Stimulated activated CD8-positive, alpha-beta memory T cell treated with anti-CD3 and anti-CD28 coated beads, Interleukin-4, amount 100 ng/mL, for 4 hours (primary cell): ENCODE data around the gene SLC2A4.

ENCODE experiments used
- DNase-seq, 2 donors: peaks; one replicate each; pipeline ENCODE4 v3.0.0-alpha.2; 2020; ENCODE audit warnings: low read depth in 2 of 2, low spot score in 1 of 2

SLC2A4 gene

DNA sequence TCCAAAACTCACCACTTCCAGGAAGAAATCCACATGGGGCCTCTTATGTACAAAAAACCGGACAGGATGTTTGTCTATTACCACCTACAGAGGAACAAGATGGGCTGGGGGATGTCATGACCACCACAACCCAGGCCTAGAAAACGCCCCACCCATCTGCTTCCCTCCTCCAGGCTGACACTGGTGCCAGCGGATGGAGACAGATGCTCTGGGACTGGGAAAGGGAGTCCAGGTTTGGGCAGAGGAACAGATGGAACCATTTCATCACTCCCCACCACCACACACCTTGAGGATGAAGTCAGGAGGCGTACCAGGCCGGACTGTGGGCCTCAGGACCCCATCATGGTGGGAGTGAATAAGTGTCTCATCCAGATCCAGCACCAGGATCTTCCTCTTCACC, 34.7 kb upstream of the SLC2A4 start:
- no peak for DNase-seq

GRCh38 chr17:7248796-7249195, 32.7 kb upstream of the SLC2A4 start:
- no peak for DNase-seq

- DNase-seq: no peak
Observed at GRCh38 chr17:7249214-7249613, 32.3 kb upstream of the SLC2A4 start.

GRCh38 chr17:7249830-7250229, 31.7 kb upstream of the SLC2A4 start:
- DNase-seq: no peak

DNA sequence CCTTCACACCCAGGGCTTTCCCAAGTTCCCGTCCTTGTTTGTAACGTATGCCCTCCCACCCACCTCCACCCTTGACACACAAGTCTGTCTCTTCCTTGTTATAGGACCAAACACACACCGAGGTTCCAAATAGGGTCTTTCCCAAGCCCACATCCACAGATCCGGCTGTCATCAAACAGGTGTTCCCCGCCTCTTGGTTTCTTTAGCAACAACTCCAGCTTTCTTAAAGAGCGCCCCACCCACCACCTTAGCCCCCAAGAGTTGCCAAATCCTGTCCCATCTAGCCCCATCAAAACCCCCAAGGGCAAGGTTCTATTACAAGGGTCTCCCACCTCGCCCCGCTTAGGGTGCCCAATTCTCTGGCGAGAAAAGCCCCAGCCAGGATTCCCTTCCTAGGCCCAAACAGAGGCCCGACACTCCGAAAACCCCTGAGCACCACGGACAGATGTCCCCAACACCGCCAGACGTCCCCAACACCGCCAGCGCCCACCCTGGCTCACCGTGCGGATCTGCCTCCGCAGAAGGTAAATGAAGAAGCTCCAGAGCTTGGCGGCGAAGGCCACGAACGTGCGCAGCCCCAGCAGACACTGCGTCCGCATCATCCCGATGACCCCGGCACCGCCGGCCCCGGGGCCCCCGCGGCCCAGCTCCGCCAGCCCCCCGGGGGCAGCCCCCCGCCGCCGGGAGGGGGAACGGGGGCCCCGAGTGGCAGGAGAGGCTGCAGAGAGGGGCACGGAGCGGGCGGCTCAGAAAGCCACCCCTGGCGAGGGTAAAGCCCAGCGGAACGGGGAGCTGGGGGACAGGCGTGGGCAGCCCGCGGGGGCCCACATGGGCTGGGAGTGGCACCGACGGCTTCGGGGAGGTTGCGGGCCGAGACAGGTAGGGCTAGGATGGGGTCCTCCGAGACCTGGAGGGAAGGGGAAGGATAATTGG, 30.6 kb upstream of the SLC2A4 start:
- DNase-seq: no peak

GRCh38 chr17:7251661-7252175, 29.8 kb upstream of the SLC2A4 start, which contains the start of gene CTDNEP1:
Gene CTDNEP1, minus strand, starts transcription at chr17:7251734. Its CDS starts 438 bp downstream, at chr17:7251296.
- DNase-seq: peak; percentile 97 to 99

DNA sequence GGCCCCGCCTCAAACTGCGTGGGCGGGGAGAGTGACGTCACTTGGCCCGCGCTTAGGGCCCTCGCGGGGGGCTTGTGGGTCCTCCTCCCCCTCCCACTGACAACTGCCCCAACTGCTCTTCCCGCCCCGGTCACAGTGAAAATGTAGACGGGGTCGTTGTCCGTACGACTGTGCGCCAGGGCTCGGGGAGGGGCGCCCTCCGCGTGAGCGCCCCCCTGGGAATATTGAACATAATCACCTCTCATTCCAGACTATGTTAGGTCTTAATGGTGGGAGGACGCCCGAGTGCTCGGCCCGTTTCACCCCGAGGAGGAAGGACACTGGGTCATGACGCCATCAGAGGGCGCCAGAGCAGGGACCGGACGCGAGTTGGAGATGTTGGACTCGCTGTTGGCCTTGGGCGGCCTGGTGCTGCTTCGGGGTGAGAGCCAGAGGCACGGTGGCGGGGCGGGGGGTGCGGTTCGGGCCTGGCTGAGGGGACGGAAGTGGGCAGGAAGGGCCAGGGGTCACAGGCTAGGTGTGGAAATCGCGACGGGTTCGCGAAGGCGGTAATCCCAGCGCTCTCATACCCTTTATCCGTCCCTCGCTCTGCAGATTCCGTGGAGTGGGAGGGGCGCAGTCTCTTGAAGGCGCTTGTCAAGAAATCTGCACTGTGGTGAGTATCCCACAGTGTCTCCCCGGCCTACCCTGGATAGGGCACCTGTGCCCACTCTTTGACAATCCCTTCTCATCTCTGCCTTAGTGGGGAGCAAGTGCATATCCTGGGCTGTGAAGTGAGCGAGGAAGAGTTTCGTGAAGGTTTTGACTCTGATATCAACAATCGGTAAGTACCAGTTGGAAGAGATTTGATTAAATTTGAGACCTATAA, 29.1 kb upstream of the SLC2A4 start, which contains the start of gene ELP5:
TSS of gene ELP5 (plus strand) at position 40 of the 868 bp plus-strand sequence. CDS start at position 376, 336 bp downstream.
- DNase-seq: peak; percentile 68 to 73

DNA sequence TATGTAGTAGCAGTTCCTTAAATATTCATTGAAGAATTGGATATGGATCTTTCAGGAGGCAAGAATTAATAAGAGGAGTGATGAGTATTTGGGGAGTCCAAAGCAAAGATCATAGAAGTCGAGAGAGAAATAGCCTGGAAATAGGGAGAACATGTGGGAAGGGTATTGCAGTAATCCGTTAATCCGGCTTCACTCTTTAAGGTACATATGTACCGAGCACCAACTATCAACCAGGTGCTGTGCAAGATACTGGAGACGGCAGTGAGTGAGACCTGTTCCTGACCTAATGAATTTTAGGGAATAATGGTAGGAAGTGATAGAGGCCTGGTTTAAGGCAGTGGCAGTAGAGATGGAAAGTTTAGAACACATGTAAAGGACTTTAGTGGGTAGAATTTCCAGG, 28.4 kb upstream of the SLC2A4 start:
- DNase-seq: no peak

DNA sequence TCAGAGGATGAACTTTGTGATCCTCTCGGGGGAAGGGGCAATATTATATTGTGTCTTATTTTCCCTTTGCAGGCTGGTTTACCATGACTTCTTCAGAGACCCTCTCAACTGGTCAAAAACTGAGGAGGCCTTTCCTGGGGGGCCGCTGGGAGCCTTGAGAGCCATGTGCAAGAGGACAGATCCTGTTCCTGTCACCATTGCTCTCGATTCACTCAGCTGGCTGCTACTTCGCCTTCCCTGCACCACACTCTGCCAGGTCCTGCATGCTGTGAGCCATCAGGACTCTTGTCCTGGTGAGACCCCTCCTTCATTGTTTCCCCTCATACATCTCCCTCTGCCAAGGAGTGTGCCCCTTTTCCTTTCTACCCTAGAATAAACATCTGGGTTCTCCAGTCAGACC, 27.0 kb upstream of the SLC2A4 start:
- DNase-seq: no peak

GRCh38 chr17:7256766-7257456, 24.6 kb upstream of the SLC2A4 start:
- DNase-seq: no peak

- no peak for DNase-seq
Observed at GRCh38 chr17:7258731-7259554, 22.6 kb upstream of the SLC2A4 start.

- DNase-seq: no peak
Observed at GRCh38 chr17:7259555-7259889, 22.0 kb upstream of the SLC2A4 start.

DNA sequence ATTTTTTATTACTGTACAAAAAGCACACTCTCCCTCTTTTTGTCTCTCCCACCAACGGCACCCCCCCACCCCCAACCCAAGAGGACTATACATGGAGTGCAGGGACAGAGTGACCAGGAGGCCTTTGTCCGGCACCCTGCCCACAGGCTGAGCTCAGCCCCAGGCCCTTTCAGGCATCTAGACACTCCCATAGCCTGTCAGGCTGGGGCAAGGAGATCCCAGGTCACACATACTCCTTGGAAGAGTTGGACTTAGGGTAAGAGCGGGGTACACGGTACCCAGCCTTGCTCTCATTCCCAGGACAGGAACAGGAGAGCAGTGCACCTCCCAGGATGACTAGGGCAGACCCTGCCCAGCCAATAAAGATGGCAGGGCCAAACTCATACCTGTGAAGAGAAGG, 21.4 kb upstream of the SLC2A4 start:
- DNase-seq: no peak

- DNase-seq: no peak
Observed at GRCh38 chr17:7260651-7261378, 20.7 kb upstream of the SLC2A4 start.

DNA sequence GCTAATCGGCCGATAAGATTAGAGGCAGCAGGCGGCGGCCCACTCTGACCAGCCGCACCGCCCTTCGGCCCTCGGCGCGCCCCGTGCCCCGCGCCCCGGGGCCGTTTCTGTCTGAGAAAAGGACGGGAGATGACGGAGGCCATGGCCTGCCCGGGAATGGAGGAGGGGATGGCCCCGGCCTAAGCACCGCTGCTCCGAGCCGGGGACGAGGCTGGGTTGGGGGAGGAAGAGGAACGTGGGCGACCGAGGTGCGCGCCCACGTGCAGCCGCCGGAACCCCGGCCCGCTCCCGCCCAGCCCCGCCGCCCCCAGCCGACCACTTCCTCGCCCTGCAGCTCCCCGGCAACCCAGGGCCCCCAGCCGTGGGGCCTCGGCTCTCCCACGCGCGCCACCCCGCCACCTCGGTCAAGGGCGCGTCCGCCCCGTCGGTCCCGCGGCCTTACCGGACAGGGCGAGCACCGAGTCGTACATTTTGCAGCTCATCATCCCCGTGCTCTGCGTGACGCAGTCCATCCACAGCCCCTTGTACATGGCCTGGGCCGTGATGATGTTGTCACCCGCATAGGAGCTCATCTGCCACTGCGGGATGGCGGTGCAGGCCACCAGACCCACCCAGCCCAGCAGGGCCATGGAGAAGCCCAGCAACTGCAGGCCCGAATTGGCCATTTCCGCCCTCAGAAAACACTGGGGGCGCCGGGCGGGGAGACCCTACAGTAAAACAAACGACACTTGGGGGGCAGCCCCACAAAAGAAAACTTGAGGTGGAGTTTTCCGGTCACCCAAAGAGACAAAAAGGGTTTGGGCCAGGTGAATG, 19.9 kb upstream of the SLC2A4 start:
- DNase-seq: peak in 1 of 2 donors; percentile 35

DNA sequence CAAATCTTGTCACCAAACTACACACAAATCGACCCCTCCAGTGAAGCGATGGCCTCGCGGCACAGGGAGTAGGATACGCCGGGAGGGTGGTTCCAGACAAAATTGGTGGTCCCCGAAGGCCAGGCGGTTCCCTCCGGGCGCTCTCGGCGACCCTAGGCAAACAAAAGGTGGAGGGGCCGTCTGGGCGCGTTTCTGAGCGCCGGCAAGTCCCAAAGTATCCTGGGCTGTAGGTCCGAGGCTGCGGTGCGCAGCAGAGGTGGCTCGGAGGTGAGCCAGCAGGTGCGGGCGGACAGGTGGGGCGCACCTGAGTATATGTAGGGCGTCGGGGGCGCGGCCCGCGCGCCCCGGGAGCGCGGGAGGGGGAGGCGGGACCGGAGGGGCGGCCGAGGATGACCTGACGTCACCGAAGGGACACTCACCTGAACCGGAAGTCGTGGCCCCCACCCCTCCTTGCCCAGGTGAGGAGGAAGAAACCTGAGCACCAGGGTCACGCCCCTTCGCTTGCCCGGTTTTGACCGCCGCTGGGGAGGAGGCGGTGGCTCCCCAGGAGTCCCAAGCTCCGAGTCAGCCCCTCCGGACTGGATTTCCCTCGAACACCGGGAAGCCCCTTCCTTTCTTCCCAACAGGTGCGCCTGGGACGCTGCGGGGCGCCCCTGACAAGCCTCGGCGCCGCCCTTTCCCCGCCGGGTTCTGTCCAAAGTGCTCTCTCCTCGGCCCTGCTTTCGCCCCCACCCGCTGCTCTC, 19.2 kb upstream of the SLC2A4 start, which contains the start of gene CLDN7:
TSS of gene CLDN7 (minus strand) at position 287 of the 743 bp plus-strand sequence. CDS start 435 bp downstream, outside the sequence.
- DNase-seq: no peak

DNA sequence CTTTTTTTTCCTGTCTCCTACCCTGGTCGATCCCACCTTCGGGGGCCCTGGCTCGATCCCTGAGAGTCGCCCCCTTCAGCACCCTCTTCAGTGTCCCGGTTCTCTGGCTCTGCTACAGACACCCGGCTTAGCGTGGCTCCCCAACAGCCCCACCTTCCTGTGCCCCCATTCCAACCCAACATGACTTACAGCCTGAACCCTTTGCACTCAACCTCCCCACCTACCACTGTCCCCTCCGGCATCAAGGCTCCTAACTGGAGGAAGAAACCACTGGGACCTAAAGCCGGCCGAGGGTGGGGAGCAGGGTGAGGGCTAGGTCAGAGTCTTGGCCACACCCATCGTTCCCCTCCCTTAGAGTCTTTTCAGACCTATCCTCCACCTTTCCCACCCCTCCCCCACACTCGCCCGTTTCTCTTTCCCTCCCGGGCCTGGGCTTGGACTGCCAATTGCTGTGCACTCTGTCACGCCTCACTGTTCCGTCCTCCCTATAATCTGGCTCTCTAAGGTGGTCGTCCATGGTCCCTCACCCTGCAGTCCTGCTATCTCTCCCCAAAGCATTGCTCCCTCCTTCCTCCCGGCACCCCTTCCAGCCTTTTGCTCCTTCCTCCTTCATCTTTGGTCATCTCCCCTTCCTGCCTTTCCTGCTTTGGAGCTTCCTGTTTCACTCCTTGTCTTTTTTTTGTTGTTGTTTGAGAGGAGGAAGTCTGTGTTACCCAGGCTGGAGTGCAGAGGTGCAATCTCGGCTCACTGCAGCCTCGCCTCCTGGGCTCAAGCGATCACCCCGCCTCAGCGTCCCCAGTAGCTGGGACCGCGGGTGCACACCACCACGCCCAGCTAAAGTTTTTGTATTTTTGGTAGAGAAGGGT, 18.4 kb upstream of the SLC2A4 start:
- no peak for DNase-seq
